Measurements from ENCODE around the gene PTOV1.
A peak's percentile ranks its signal among the peaks of the same experiment; 100 is the strongest.

PTOV1 gene

DNA sequence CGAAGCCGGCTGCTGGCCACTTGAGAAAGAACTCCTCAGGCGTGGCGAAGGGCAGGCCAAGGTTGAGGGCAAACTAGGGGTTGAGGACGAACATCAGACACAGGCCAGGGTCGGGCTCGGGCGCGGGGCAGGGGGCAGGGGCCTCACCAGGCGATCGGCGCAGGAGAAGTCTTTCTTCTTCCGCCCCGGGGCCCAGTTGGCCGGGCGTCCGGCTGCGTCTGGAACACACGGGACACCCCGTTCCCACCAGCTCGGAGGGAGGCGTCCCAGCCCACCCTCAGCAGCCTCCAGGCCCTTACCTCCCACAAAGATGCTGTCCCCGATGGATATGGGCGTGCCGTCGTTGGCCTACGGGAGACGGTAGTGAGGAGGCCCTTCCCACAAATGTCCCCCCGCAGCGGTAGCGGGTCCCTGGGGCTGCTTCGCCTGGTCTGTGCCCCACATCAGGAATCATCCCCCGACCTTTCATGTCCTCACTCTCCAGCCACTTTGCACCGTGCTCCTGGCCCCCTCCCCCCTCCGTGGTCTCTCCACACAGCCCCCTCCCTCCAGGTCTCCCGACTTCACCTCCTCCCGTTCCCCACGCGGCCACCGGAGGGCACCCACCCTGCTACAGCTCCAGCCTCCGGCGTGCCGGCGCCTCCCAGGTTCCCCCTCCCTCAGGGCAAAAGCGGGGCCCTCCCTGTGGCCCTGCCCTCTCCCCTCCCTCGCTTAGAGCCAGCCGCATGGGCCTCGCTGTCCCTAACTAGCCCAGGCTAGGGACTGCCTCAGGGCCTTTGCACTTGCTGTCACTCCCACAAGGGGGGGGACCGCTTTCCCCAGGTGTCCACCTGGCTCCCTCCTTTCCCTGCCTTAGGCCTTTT lies 11.7 kb downstream of the PTOV1 start:
- DNase-seq (ENCODE audit: extremely low read depth, low read depth), result no peak
- no peak overlapping the region for H3K4me3 ChIP-seq (replicated peaks; ENCODE audit: low read depth, low read length)
- TF ChIP-seq, protein P1, sequence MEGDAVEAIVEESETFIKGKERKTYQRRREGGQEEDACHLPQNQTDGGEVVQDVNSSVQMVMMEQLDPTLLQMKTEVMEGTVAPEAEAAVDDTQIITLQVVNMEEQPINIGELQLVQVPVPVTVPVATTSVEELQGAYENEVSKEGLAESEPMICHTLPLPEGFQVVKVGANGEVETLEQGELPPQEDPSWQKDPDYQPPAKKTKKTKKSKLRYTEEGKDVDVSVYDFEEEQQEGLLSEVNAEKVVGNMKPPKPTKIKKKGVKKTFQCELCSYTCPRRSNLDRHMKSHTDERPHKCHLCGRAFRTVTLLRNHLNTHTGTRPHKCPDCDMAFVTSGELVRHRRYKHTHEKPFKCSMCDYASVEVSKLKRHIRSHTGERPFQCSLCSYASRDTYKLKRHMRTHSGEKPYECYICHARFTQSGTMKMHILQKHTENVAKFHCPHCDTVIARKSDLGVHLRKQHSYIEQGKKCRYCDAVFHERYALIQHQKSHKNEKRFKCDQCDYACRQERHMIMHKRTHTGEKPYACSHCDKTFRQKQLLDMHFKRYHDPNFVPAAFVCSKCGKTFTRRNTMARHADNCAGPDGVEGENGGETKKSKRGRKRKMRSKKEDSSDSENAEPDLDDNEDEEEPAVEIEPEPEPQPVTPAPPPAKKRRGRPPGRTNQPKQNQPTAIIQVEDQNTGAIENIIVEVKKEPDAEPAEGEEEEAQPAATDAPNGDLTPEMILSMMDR (IDR thresholded peaks at IDR 0.05; ENCODE audit: low read depth, low read length, missing control alignments), result peak; percentile 34

GRCh38 chr19:49863254-49863934 lies 12.4 kb downstream of the PTOV1 start:
- TF ChIP-seq, protein P1 (IDR thresholded peaks at IDR 0.05; ENCODE audit: low read depth, low read length, missing control alignments), result no peak
- no peak overlapping the region for H3K4me3 ChIP-seq (replicated peaks; ENCODE audit: low read depth, low read length)
- no peak for DNase-seq (ENCODE audit: extremely low read depth, low read depth)

GRCh38 chr19:49863935-49864320 lies 13.0 kb downstream of the PTOV1 start:
- DNase-seq (ENCODE audit: extremely low read depth, low read depth), result no peak

GRCh38 chr19:49864890-49865289 lies 13.9 kb downstream of the PTOV1 start:
- TF ChIP-seq, protein P1 (IDR thresholded peaks at IDR 0.05; ENCODE audit: low read depth, low read length, missing control alignments), result no peak
- H3K4me3 ChIP-seq (replicated peaks; ENCODE audit: low read depth, low read length), result no peak overlapping the region
- DNase-seq (ENCODE audit: extremely low read depth, low read depth), result no peak

More at GRCh38 chr19:49863935-49864320, 13.0 kb downstream of the PTOV1 start:
- TF ChIP-seq, protein P1 (IDR thresholded peaks at IDR 0.05; ENCODE audit: low read depth, low read length, missing control alignments), result no peak
- H3K4me3 ChIP-seq (replicated peaks; ENCODE audit: low read depth, low read length), result no peak overlapping the region

- TF ChIP-seq, protein P1 (IDR thresholded peaks at IDR 0.05; ENCODE audit: low read depth, low read length, missing control alignments), result no peak
- DNase-seq (ENCODE audit: extremely low read depth, low read depth), result no peak
- peak within 1 kb of the TSS; percentile 71 for H3K4me3 ChIP-seq (replicated peaks; ENCODE audit: low read depth, low read length)
Observed at GRCh38 chr19:49866933-49867782, 16.2 kb downstream of the PTOV1 start, which contains the start of gene PNKP. Gene PNKP (minus strand): TSS chr19:49867576. CDS start chr19:49867204, 372 bp downstream.

GRCh38 chr19:49869009-49869483 lies 18.1 kb downstream of the PTOV1 start:
- TF ChIP-seq, protein P1 (IDR thresholded peaks at IDR 0.05; ENCODE audit: low read depth, low read length, missing control alignments), result no peak

More at GRCh38 chr19:49869009-49869483, 18.1 kb downstream of the PTOV1 start:
- peak overlapping the region; percentile 26; the same call in 1 of the 2 replicates for H3K4me3 ChIP-seq (replicated peaks; ENCODE audit: low read depth, low read length)
- DNase-seq (ENCODE audit: extremely low read depth, low read depth), result no peak
